Stimulated activated CD8-positive, alpha-beta memory T cell treated with anti-CD3 and anti-CD28 coated beads, Interleukin-2, amount 100 ng/mL, for 1 hour (primary cell): ENCODE data around the gene ITGAL.
"Not testable (repeated sequence)": the region's sequence is repeated elsewhere in the genome, so short reads cannot be mapped to it uniquely, and the experiment has no call there.

ENCODE experiments used
- DNase-seq, 2 donors: peaks; one replicate each; pipeline ENCODE4 v3.0.0-alpha.2; 2020; ENCODE audit warnings: low read depth in 2 of 2

ITGAL gene

GRCh38 chr16:30491744-30492308 lies 19.3 kb downstream of the ITGAL start:
- DNase-seq, result peak in 1 of 2 donors; percentile 19

- no peak for DNase-seq
Measured at GRCh38 chr16:30493941-30494488, 21.5 kb downstream of the ITGAL start.

- DNase-seq, result no peak
Measured at GRCh38 chr16:30494709-30495108, 22.2 kb downstream of the ITGAL start.

GRCh38 chr16:30499284-30499683 lies 26.7 kb downstream of the ITGAL start:
- DNase-seq, result no peak

GRCh38 chr16:30503403-30504296 lies 31.1 kb downstream of the ITGAL start:
- no peak for DNase-seq

- DNase-seq, result no peak
Measured at GRCh38 chr16:30509081-30509765, 36.7 kb downstream of the ITGAL start.

- no peak for DNase-seq
Measured at GRCh38 chr16:30510376-30510938, 37.9 kb downstream of the ITGAL start.

- no peak for DNase-seq
Measured at GRCh38 chr16:30511509-30511908, 39.0 kb downstream of the ITGAL start.

GRCh38 chr16:30515275-30515674 lies 42.7 kb downstream of the ITGAL start:
- DNase-seq, result no peak

GRCh38 chr16:30518552-30518951 lies 46.0 kb downstream of the ITGAL start:
- DNase-seq, result no peak

- no peak for DNase-seq
Measured at GRCh38 chr16:30519120-30520049, 46.8 kb downstream of the ITGAL start.

GRCh38 chr16:30521476-30521872 lies 48.9 kb downstream of the ITGAL start:
- no peak for DNase-seq

GRCh38 chr16:30521873-30522641 lies 49.5 kb downstream of the ITGAL start:
- DNase-seq, result no peak

GRCh38 chr16:30522702-30523463 lies 50.3 kb downstream of the ITGAL start:
- DNase-seq, result not testable (repeated sequence)

- no peak for DNase-seq
Measured at GRCh38 chr16:30523768-30524574, 51.4 kb downstream of the ITGAL start.

- DNase-seq, result no peak
Measured at GRCh38 chr16:30524575-30525568, 52.3 kb downstream of the ITGAL start.

GRCh38 chr16:30525844-30526136 lies 53.2 kb downstream of the ITGAL start:
- DNase-seq, result no peak
